Cardiac fibroblast (primary cell): ENCODE data around the gene NEDD8.

ENCODE experiments used
- DNase-seq, 2 donors: peaks; one replicate each; pipeline versions ENCODE4 v3.0.0 to v3.0.0-alpha.2; 2010; ENCODE audit warnings: low read depth in 2 of 2
- H3K4me3 ChIP-seq, 2 donors: replicated peaks in 1 of 2; 1 replicate in 1 of 2; 2 replicates in 1 of 2; pipeline ENCODE4 v1.5.1; 2011; ENCODE audit warnings: low read depth in 2 of 2, low read length in 2 of 2, mild to moderate bottlenecking in 2 of 2, moderate library complexity in 1 of 2
- TF ChIP-seq, protein P1 (sequence below): IDR thresholded peaks from one replicate; pipeline ENCODE4 v1.5.1; 2011; ENCODE audit warnings: low read depth, mild to moderate bottlenecking, low read length, inconsistent platforms

NEDD8 gene

DNA sequence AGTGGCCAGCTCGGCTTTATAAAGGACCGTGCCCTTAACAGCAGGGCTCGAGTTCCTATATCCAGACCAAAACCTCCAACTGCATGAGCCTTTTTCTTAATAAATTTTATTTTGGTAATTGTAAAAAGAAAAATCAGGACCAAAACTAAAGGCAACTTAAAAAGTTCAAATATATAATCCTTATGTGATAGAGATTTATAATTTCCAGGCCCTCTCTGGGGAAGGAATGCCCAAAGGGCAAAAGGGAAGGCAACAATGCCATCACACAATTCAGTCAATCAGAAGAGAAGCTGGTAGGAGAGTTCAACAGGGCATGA, 43.1 kb downstream of the NEDD8 start:
- DNase-seq, result no peak
- H3K4me3 ChIP-seq, result peak overlapping the region in 1 of 2 donors; percentile 78
- TF ChIP-seq, protein P1, sequence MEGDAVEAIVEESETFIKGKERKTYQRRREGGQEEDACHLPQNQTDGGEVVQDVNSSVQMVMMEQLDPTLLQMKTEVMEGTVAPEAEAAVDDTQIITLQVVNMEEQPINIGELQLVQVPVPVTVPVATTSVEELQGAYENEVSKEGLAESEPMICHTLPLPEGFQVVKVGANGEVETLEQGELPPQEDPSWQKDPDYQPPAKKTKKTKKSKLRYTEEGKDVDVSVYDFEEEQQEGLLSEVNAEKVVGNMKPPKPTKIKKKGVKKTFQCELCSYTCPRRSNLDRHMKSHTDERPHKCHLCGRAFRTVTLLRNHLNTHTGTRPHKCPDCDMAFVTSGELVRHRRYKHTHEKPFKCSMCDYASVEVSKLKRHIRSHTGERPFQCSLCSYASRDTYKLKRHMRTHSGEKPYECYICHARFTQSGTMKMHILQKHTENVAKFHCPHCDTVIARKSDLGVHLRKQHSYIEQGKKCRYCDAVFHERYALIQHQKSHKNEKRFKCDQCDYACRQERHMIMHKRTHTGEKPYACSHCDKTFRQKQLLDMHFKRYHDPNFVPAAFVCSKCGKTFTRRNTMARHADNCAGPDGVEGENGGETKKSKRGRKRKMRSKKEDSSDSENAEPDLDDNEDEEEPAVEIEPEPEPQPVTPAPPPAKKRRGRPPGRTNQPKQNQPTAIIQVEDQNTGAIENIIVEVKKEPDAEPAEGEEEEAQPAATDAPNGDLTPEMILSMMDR, result no peak

DNA sequence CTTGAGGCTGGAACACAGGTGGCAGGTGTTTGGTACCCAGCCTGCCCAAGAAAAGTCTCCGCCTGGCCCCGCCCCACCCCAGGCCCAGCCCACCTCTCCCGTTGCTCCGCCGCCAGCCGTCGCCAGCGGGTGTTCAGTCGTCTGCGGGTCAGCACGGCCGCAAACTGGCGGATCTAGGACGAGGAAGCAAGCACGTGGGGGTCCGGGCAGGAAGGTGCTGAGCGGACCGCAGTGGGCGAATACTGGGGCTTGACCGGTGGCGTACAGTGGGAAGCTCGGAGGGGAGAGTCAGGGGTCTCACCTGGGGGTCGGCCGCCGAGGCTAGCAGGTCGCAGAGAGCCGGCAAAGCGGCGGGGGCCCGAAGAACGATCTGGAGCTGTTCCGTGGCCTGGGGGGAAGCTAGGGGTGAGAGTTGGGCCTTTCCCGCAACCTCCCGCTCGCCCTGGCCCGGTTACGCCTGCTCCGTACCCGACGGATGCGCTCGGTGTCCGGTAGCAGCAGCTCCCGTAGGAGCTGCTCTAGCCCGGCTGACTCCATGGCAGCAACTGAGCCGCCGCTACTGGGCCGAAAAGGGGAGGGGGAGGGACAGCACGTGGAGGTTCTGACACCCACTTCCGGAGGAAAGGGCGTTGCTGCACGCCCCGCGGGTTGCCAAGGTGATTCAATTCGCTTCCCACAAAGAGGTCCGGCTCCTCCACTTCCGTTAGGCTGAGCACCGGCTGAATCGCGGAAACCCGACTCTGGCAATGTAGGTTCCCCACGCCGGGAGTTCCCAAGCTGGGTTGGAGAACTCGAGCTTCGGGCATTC, 43.7 kb downstream of the NEDD8 start, which contains the start of gene IPO4:
Gene IPO4, minus strand, starts transcription at position 566 of the 808 bp plus-strand sequence. Its CDS starts 29 bp downstream, at position 537.
- TF ChIP-seq, protein P1, result no peak
- peak; percentile 98 to 99 for DNase-seq
- H3K4me3 ChIP-seq, result peak within 1 kb of the TSS; percentile 77 to 78

DNA sequence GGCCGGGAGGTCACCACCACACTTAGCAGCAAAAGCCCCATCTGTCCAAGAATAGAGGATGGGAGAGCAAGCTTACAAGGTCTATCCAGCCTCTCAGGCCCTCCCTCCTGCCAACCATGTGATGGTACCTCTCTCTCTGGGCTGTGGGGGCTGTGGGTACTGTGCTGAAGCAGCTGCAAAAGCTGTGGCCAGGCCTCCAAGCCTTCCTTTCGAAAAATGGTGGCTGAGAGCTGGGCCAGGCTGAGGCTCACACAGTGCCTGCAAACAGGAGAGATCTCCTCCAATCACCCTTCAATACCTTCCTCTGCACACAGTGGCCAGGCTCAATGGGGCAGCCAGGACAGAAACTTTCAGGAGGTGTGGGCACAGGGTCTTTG, 44.6 kb downstream of the NEDD8 start:
- DNase-seq, result no peak
- peak overlapping the region in 1 of 2 donors; percentile 78 for H3K4me3 ChIP-seq
- TF ChIP-seq, protein P1, result no peak

GRCh38 chr14:24186831-24187538, 45.2 kb downstream of the NEDD8 start:
- no peak overlapping the region for H3K4me3 ChIP-seq
- DNase-seq, result no peak
- TF ChIP-seq, protein P1, result no peak

- H3K4me3 ChIP-seq, result no peak overlapping the region
- TF ChIP-seq, protein P1, result no peak
- DNase-seq, result no peak
Measured at GRCh38 chr14:24185741-24186140, 46.4 kb downstream of the NEDD8 start.

- TF ChIP-seq, protein P1, result no peak
- H3K4me3 ChIP-seq, result no peak overlapping the region
- no peak for DNase-seq
Measured at GRCh38 chr14:24185026-24185425, 47.1 kb downstream of the NEDD8 start.
